Melanocyte of skin (primary cell): ENCODE data around the gene VTA1. TPM values are rescaled to one million over a fixed set of nuclear protein-coding genes. Genes with fewer than 3 reads are reported as not detected.

Source experiments
- total RNA-seq, 2 donors: library from RNA; depleted of rRNA; stranded (reverse); fragments of >200 nt; gene quantifications; 2 replicates each; pipeline ENCODE4 v1.2.3, GENCODE V29; 2012

Gene VTA1
- 10 to 100 TPM; 60.2 to 93.9 TPM for total RNA-seq

DNA sequence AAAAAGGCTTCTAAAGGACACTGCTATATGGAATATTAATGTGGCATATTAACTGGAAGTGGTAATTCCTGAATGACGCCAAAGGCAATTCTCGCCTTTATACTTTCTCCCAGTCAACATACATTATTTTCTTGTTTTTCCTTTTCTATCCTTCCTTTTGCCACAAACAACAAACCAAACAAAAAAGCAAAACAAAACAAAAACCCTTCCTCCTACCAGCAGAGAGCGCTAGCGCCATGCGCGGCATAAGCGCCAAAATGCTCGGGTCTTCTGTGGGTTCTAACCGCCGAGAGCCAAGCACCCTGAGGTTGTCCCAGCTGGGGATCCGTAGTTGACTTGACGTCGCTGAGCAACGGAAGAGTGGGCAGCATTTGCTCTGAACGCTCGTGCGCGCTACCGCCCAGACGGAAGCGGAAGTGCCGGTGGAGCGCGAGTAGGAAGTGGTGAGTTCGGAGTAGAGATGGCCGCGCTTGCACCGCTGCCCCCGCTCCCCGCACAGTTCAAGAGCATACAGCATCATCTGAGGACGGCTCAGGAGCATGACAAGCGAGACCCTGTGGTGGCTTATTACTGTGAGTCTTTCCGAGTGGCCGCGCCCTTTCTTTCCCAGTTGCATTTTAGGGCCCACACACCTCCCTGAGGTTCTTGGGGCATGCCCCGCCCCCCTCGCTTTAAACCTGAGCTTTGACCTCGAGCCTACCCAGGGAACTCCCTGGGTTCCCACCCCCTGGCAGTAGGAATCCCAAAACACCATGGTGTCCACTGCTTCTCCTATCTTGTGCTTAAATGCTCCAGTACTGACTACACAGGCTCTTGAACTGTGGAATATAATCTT, at the start of gene VTA1, which contains the start of gene NMBR:
Gene VTA1, plus strand, starts transcription at position 436 of the 835 bp plus-strand sequence. Its CDS starts 25 bp downstream, at position 461.
Gene NMBR, minus strand, starts transcription at position 295 of the 835 bp plus-strand sequence. CDS start 58,464 bp downstream, outside the sequence.

DNA sequence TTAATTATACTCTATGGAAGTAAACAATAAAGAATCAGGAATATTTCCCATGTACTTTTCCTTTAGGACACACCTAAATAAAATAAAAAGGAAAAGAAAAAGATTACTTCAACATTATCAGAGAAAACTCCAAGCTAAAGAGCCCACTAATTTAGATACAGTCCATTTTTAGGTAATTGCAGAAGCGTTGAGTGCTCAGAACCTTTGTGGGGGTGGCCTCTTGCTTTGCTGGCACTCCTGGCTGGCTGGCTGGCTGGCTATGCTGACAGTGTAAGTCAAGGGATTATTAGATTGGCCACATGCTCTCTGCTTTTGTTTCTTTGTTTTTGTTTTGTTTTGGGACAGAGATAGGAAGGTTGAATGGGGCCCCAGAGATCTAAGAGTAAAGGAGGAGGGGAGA, 14.4 kb upstream of the VTA1 start, which contains the start of gene GJE1:
Gene GJE1, plus strand, starts transcription at position 301 of the 400 bp plus-strand sequence. CDS start 234 bp downstream, outside the sequence.

Other genes starting within 250 kb of the VTA1 start
- not detected for gene GJE1, start 14.3 kb upstream of the VTA1 start, total RNA-seq
- not detected for gene NMBR, start 141 bp upstream of the VTA1 start, total RNA-seq
- 10 to 100 TPM; 41.0 to 95.6 TPM for gene ADGRG6, start 154.7 kb downstream of the VTA1 start, total RNA-seq